Measurements from ENCODE around the gene CFH.
"Not testable (repeated sequence)": the region's sequence is repeated elsewhere in the genome, so short reads cannot be mapped to it uniquely, and the experiment has no call there.

The CFH gene

DNA sequence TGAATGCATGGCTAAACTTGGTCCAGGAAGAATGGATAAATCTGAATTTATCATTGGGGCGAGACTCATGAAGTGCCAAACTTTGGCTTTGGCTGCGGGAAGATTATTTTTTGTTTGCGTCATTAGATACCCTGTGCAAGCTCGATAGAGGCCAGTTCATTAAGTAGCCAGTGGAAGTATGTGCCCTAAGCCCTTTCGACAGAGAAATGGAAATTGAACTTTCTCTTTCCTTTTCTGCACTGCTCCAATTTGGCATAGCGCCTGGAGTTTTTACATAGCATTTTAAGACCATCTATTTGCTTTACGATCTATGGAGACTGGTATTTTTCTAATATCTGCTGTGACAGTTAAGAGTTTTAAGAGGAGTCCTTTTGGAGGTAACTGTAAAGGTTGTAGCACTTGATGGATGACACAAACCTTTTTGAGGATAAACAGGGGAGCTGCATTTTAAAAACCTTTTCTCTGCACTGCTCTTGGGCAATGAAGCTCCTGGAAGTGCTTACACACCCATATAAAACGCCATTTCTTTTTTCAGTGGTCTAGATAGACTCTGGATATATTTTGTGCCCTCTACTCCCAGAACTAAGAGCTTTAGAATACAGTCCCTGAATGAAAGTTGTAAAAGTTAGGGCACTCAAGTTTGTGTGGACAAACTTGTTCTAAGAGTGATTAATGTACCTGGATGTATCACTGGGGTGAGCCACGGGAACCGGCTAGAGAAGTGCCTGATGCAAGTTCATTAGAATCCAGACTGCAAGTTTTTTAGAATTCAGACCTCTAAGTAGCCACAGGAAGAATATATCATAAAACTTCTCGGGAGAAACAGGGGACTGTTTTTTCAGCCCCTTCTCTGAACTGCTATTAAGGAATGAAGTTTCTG, 81.5 kb downstream of the CFH start:
- H3K27ac Mint-ChIP-seq (ENCODE audit: low read depth), result no peak overlapping the region
- no peaks in the 10 kb centered on the region for H3K27me3 Mint-ChIP-seq
- no peaks in the 10 kb centered on the region for H3K4me1 Mint-ChIP-seq
- peaks cover 7% of the 10 kb centered on the region for H3K9me3 Mint-ChIP-seq
- H3K36me3 Mint-ChIP-seq (ENCODE audit: insufficient read depth), result peaks cover 4% of the 10 kb centered on the region
- H3K4me3 Mint-ChIP-seq, result no peak overlapping the region
- DNase-seq (ENCODE audit: low spot score in 2 of 2) (no peak), ATAC-seq (replicated peaks; ENCODE audit: extremely low read depth, poor library complexity, severe bottlenecking) (no peak)

- ATAC-seq (replicated peaks; ENCODE audit: extremely low read depth, poor library complexity, severe bottlenecking) (no peak), DNase-seq (ENCODE audit: low spot score in 2 of 2) (no peak)
- Mint-ChIP-seq H3K4me3 (no peak overlapping the region), H3K4me1 (no peaks in the 10 kb centered on the region), H3K27me3 (no peaks in the 10 kb centered on the region), H3K36me3 (ENCODE audit: insufficient read depth) (peaks cover 3% of the 10 kb centered on the region), H3K27ac (ENCODE audit: low read depth) (no peak overlapping the region), H3K9me3 (peaks cover 7% of the 10 kb centered on the region)
Measured at GRCh38 chr1:196734006-196734405, 82.2 kb downstream of the CFH start.

DNA sequence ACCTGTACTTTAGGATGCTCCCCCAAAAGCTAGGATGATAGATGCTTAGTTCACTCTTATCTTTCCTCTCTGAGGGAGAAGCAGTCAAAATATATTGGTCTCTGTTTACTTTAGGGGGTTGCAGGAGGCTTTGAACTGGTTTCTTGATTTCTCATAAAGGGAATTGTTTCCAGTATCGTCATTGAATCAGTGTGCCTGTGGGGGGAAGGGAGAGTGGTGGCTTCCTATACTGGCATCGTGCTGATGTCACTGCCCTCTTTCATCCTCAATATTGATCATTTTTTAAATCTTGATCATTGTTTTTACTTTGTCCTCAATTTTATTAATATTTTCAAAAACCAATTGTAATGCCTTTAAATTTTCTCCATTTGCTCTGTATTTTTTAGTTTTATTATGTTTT, 82.6 kb downstream of the CFH start:
- Mint-ChIP-seq H3K9me3 (peaks cover 11% of the 10 kb centered on the region), H3K36me3 (ENCODE audit: insufficient read depth) (peaks cover 5% of the 10 kb centered on the region), H3K27ac (ENCODE audit: low read depth) (no peak overlapping the region), H3K27me3 (no peaks in the 10 kb centered on the region), H3K4me1 (no peaks in the 10 kb centered on the region), H3K4me3 (no peak overlapping the region)
- DNase-seq (ENCODE audit: low spot score in 2 of 2), result no peak
- ATAC-seq (replicated peaks; ENCODE audit: extremely low read depth, poor library complexity, severe bottlenecking), result no peak

GRCh38 chr1:196738730-196739129, 86.9 kb downstream of the CFH start:
- no peak overlapping the region for H3K27ac Mint-ChIP-seq (ENCODE audit: low read depth)
- no peaks in the 10 kb centered on the region for H3K4me1 Mint-ChIP-seq
- DNase-seq (ENCODE audit: low spot score in 2 of 2), result no peak
- H3K9me3 Mint-ChIP-seq, result peaks cover 13% of the 10 kb centered on the region
- H3K4me3 Mint-ChIP-seq, result no peak overlapping the region
- no peak for ATAC-seq (replicated peaks; ENCODE audit: extremely low read depth, poor library complexity, severe bottlenecking)
- H3K36me3 Mint-ChIP-seq (ENCODE audit: insufficient read depth), result peaks cover 7% of the 10 kb centered on the region
- no peaks in the 10 kb centered on the region for H3K27me3 Mint-ChIP-seq

DNA sequence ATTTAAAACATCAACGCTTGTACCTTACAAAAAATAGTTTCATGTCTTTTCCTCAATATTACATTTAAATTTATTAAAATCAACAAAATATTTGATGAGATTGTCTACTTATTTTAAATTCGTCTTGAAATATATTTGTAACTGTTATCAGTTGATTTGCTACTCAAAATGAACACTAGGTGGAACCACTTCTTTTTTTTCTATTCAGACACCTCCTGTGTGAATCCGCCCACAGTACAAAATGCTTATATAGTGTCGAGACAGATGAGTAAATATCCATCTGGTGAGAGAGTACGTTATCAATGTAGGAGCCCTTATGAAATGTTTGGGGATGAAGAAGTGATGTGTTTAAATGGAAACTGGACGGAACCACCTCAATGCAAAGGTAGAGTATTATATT, 91.4 kb downstream of the CFH start:
- DNase-seq (ENCODE audit: low spot score in 2 of 2); H3K4me3 Mint-ChIP-seq; H3K36me3 Mint-ChIP-seq (ENCODE audit: insufficient read depth); H3K27ac Mint-ChIP-seq (ENCODE audit: low read depth); H3K27me3 Mint-ChIP-seq; H3K4me1 Mint-ChIP-seq: not testable (repeated sequence)
- H3K9me3 Mint-ChIP-seq, result peaks cover 13% of the 10 kb centered on the region
- ATAC-seq (replicated peaks; ENCODE audit: extremely low read depth, poor library complexity, severe bottlenecking), result peak; percentile 46

- not testable (repeated sequence) for ATAC-seq (replicated peaks; ENCODE audit: extremely low read depth, poor library complexity, severe bottlenecking); H3K4me3 Mint-ChIP-seq; H3K36me3 Mint-ChIP-seq (ENCODE audit: insufficient read depth); H3K27ac Mint-ChIP-seq (ENCODE audit: low read depth); H3K9me3 Mint-ChIP-seq; H3K4me1 Mint-ChIP-seq; DNase-seq (ENCODE audit: low spot score in 2 of 2); H3K27me3 Mint-ChIP-seq
Measured at GRCh38 chr1:196765019-196765740, 113.3 kb downstream of the CFH start.

GRCh38 chr1:196769823-196770222, 118.0 kb downstream of the CFH start:
- H3K27me3 Mint-ChIP-seq; H3K27ac Mint-ChIP-seq (ENCODE audit: low read depth); H3K4me1 Mint-ChIP-seq; H3K9me3 Mint-ChIP-seq; ATAC-seq (replicated peaks; ENCODE audit: extremely low read depth, poor library complexity, severe bottlenecking); H3K36me3 Mint-ChIP-seq (ENCODE audit: insufficient read depth); H3K4me3 Mint-ChIP-seq; DNase-seq (ENCODE audit: low spot score in 2 of 2): not testable (repeated sequence)

DNA sequence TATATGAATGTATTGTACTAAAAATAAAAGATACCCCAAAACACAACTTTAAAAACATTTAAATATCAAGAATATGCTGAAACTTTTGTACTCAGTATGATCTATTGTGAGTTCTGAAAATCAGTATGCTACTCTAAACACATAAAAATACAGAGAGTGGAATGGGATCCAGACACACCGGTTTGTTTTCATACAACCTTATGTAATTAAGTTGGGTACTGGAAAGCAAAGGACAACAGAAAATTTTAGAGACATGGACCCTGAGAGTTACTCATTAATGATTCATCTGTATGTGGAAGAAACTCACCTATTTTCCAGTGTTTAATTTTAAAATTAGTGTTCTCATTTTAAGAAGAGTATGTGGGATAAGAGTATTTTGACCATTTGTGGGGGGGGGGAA, 121.9 kb downstream of the CFH start:
- H3K36me3 Mint-ChIP-seq (ENCODE audit: insufficient read depth), result no peaks in the 10 kb centered on the region
- H3K4me3 Mint-ChIP-seq, result no peak overlapping the region
- no peaks in the 10 kb centered on the region for H3K4me1 Mint-ChIP-seq
- H3K9me3 Mint-ChIP-seq, result peaks cover 4% of the 10 kb centered on the region
- no peak overlapping the region for H3K27ac Mint-ChIP-seq (ENCODE audit: low read depth)
- no peak for DNase-seq (ENCODE audit: low spot score in 2 of 2)
- no peak for ATAC-seq (replicated peaks; ENCODE audit: extremely low read depth, poor library complexity, severe bottlenecking)
- H3K27me3 Mint-ChIP-seq, result no peaks in the 10 kb centered on the region

GRCh38 chr1:196774175-196774574, 122.3 kb downstream of the CFH start:
- Mint-ChIP-seq H3K4me1 (no peaks in the 10 kb centered on the region), H3K27me3 (no peaks in the 10 kb centered on the region)

DNA sequence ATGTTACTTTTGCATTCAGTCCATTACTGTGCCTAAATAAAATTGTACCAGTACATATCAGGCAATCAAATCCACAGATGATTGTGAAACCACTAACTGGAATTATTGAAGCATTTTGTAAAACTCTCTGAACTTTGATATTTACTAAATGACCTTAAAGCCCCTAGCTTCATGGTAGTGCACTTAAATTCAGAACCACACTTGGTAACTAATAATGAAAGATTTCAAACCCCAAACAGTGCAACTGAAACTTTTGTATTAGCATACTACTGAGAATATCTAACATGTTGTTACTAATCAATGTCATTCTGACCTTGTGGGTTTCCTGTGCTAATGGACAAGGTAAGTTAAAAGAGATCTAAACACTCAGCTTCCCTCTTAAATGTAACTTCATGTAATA, 122.8 kb downstream of the CFH start, which contains the start of gene CFHR3:
Gene CFHR3, plus strand, starts transcription at position 238 of the 400 bp plus-strand sequence. Its CDS starts 47 bp downstream, at position 285.
- no peaks in the 10 kb centered on the region for H3K4me1 Mint-ChIP-seq
- ATAC-seq (replicated peaks; ENCODE audit: extremely low read depth, poor library complexity, severe bottlenecking) (no peak), DNase-seq (ENCODE audit: low spot score in 2 of 2) (no peak)
- no peak within 1 kb of the TSS for H3K4me3 Mint-ChIP-seq
- no peak within 1 kb of the TSS for H3K27ac Mint-ChIP-seq (ENCODE audit: low read depth)
- no peaks in the 10 kb centered on the region for H3K36me3 Mint-ChIP-seq (ENCODE audit: insufficient read depth)
- H3K27me3 Mint-ChIP-seq, result no peaks in the 10 kb centered on the region
- peaks cover 4% of the 10 kb centered on the region for H3K9me3 Mint-ChIP-seq

More at GRCh38 chr1:196774175-196774574, 122.3 kb downstream of the CFH start:
- Mint-ChIP-seq H3K36me3 (ENCODE audit: insufficient read depth) (no peaks in the 10 kb centered on the region), H3K27ac (ENCODE audit: low read depth) (no peak overlapping the region), H3K9me3 (peaks cover 4% of the 10 kb centered on the region), H3K4me3 (no peak overlapping the region)
- ATAC-seq (replicated peaks; ENCODE audit: extremely low read depth, poor library complexity, severe bottlenecking) (no peak), DNase-seq (ENCODE audit: low spot score in 2 of 2) (no peak)

GRCh38 chr1:196777603-196778002, 125.8 kb downstream of the CFH start:
- Mint-ChIP-seq H3K36me3 (ENCODE audit: insufficient read depth) (no peaks in the 10 kb centered on the region), H3K4me3 (no peak overlapping the region), H3K27ac (ENCODE audit: low read depth) (no peak overlapping the region), H3K9me3 (no peaks in the 10 kb centered on the region), H3K27me3 (no peaks in the 10 kb centered on the region), H3K4me1 (no peaks in the 10 kb centered on the region)
- no peak for ATAC-seq (replicated peaks; ENCODE audit: extremely low read depth, poor library complexity, severe bottlenecking)
- no peak for DNase-seq (ENCODE audit: low spot score in 2 of 2)

DNA sequence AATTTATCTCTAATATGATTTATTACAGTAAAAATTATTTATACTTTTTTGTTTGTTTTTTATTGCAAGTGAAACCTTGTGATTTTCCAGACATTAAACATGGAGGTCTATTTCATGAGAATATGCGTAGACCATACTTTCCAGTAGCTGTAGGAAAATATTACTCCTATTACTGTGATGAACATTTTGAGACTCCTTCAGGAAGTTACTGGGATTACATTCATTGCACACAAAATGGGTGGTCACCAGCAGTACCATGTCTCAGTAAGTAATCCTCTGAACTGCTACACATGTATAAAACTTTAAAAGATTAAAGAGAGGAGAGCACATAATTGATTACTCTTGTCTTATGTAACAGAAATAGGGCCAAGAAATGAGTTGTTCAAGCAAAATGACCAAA, 127.2 kb downstream of the CFH start:
- DNase-seq (ENCODE audit: low spot score in 2 of 2), result no peak
- no peak overlapping the region for H3K4me3 Mint-ChIP-seq
- no peaks in the 10 kb centered on the region for H3K4me1 Mint-ChIP-seq
- H3K27ac Mint-ChIP-seq (ENCODE audit: low read depth), result no peak overlapping the region
- ATAC-seq (replicated peaks; ENCODE audit: extremely low read depth, poor library complexity, severe bottlenecking), result no peak
- H3K36me3 Mint-ChIP-seq (ENCODE audit: insufficient read depth), result peaks cover 2% of the 10 kb centered on the region
- no peaks in the 10 kb centered on the region for H3K27me3 Mint-ChIP-seq
- H3K9me3 Mint-ChIP-seq, result no peaks in the 10 kb centered on the region

DNA sequence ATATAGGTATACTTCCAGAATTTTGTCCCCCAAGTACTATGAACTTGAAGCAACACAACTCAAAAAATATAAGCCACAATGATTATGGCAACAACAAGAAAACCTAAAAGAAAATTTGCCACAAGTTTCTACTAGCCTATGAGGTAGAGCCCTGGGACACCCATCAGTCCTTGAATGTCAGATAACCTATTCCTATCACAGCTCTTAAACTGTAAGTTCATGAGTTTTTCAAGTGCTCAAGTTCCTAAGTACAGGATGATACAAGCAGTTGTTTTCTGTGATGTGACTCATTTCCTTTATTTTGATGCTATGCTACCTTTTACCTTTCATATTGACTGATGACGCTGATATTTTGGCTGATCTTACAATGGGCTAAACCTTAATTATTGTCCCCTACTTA, 139.4 kb downstream of the CFH start:
- not testable (repeated sequence) for H3K4me1 Mint-ChIP-seq; H3K27ac Mint-ChIP-seq (ENCODE audit: low read depth); H3K9me3 Mint-ChIP-seq; DNase-seq (ENCODE audit: low spot score in 2 of 2); H3K4me3 Mint-ChIP-seq; H3K36me3 Mint-ChIP-seq (ENCODE audit: insufficient read depth); H3K27me3 Mint-ChIP-seq; ATAC-seq (replicated peaks; ENCODE audit: extremely low read depth, poor library complexity, severe bottlenecking)

Data from central memory CD8-positive, alpha-beta T cell (primary cell).